ENCODE measurements around the gene SLC25A29. TPM values are rescaled to one million over a fixed set of nuclear protein-coding genes. Genes with fewer than 3 reads are reported as not detected.

The SLC25A29 gene
- total RNA-seq, 1 donor from 2014 or later, result 58.9 TPM

GRCh38 chr14:100330007-100330344 is 23.7 kb upstream of the SLC25A29 start:
- no peaks in the 10 kb centered on the region for H3K27me3 ChIP-seq
- H3K4me3 ChIP-seq, result no peak overlapping the region
- H3K4me1 ChIP-seq, result no peaks in the 10 kb centered on the region
- H3K9me3 ChIP-seq, result no peaks in the 10 kb centered on the region
- no peak for DNase-seq (ENCODE audit: extremely low spot score in 2 of 2)
- no peak overlapping the region for H3K27ac ChIP-seq
- no peak for TF ChIP-seq CTCF (IDR thresholded peaks at IDR 0.05)
- no peak for TF ChIP-seq POLR2AphosphoS5 (IDR thresholded peaks at IDR 0.05; ENCODE audit: insufficient read depth in 1 of 2, low read depth in 1 of 2)
- TF ChIP-seq POLR2A (IDR thresholded peaks at IDR 0.05), result no peak
- H3K36me3 ChIP-seq, result peaks cover 0 to 8% of the 10 kb centered on the region in 2 donors
- intact Hi-C loops (cut with DNase I), result no loop called here

GRCh38 chr14:100329233-100330006 is 23.2 kb upstream of the SLC25A29 start:
- Histone ChIP-seq H3K9me3 (no peaks in the 10 kb centered on the region), H3K4me1 (no peaks in the 10 kb centered on the region), H3K36me3 (peaks cover 0 to 7% of the 10 kb centered on the region in 2 donors), H3K4me3 (no peak overlapping the region), H3K27me3 (no peaks in the 10 kb centered on the region), H3K27ac (no peak overlapping the region)
- intact Hi-C loops (cut with DNase I), result no loop called here
- TF ChIP-seq CTCF (IDR thresholded peaks at IDR 0.05), result no peak
- TF ChIP-seq POLR2AphosphoS5 (IDR thresholded peaks at IDR 0.05; ENCODE audit: insufficient read depth in 1 of 2, low read depth in 1 of 2), result no peak
- no peak for TF ChIP-seq POLR2A (IDR thresholded peaks at IDR 0.05)
- no peak for DNase-seq (ENCODE audit: extremely low spot score in 2 of 2)

- intact Hi-C loops (cut with DNase I), result no loop called here
- Histone ChIP-seq H3K4me3 (no peak overlapping the region), H3K27me3 (no peaks in the 10 kb centered on the region)
Measured at GRCh38 chr14:100328495-100329163, 22.4 kb upstream of the SLC25A29 start.

GRCh38 chr14:100327128-100327527 is 20.9 kb upstream of the SLC25A29 start:
- intact Hi-C loops (cut with DNase I), result no loop called here
- Histone ChIP-seq H3K9me3 (no peaks in the 10 kb centered on the region), H3K4me1 (no peaks in the 10 kb centered on the region), H3K4me3 (no peak overlapping the region), H3K27ac (no peak overlapping the region), H3K36me3 (no peaks in the 10 kb centered on the region), H3K27me3 (no peaks in the 10 kb centered on the region)
- DNase-seq (ENCODE audit: extremely low spot score in 2 of 2), result no peak
- TF ChIP-seq POLR2A (IDR thresholded peaks at IDR 0.05) (no peak), CTCF (IDR thresholded peaks at IDR 0.05) (no peak), POLR2AphosphoS5 (IDR thresholded peaks at IDR 0.05; ENCODE audit: insufficient read depth in 1 of 2, low read depth in 1 of 2) (no peak)

More at GRCh38 chr14:100328495-100329163, 22.4 kb upstream of the SLC25A29 start:
- DNase-seq (ENCODE audit: extremely low spot score in 2 of 2), result no peak
- TF ChIP-seq POLR2AphosphoS5 (IDR thresholded peaks at IDR 0.05; ENCODE audit: insufficient read depth in 1 of 2, low read depth in 1 of 2) (no peak), CTCF (IDR thresholded peaks at IDR 0.05) (no peak), POLR2A (IDR thresholded peaks at IDR 0.05) (no peak)
- H3K4me1 ChIP-seq, result no peaks in the 10 kb centered on the region
- no peak overlapping the region for H3K27ac ChIP-seq
- no peaks in the 10 kb centered on the region for H3K9me3 ChIP-seq
- H3K36me3 ChIP-seq, result no peaks in the 10 kb centered on the region

- Histone ChIP-seq H3K9me3 (no peaks in the 10 kb centered on the region), H3K36me3 (no peaks in the 10 kb centered on the region), H3K4me3 (no peak overlapping the region), H3K4me1 (no peaks in the 10 kb centered on the region), H3K27me3 (no peaks in the 10 kb centered on the region), H3K27ac (no peak overlapping the region)
- intact Hi-C loops (cut with DNase I), result no loop called here
- no peak for DNase-seq (ENCODE audit: extremely low spot score in 2 of 2)
- no peak for TF ChIP-seq CTCF (IDR thresholded peaks at IDR 0.05)
- no peak for TF ChIP-seq POLR2AphosphoS5 (IDR thresholded peaks at IDR 0.05; ENCODE audit: insufficient read depth in 1 of 2, low read depth in 1 of 2)
- TF ChIP-seq POLR2A (IDR thresholded peaks at IDR 0.05), result no peak
Measured at GRCh38 chr14:100325958-100326357, 19.7 kb upstream of the SLC25A29 start.
